Measurements from ENCODE around the gene NAV2.

DNA sequence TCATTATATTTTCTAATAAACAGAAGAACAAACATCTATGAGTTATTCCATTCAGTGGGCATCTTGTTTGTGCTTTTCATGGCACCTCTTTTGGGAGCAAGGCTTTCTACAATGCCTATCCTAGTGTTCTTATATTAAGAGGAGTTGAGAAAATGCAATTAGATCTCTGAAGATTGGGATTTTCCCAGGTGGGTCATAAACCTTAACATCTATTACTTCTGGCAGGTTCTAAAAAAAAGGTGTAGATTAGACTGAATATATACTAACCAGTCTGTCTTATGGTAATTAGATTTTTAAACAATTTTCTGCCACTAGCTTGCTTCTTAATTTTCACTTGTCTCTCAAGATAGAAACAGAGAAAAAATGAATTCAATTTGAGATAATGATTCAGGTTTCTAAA lies 128.3 kb downstream of the NAV2 start:
- TF ChIP-seq POLR2AphosphoS5 (IDR thresholded peaks at IDR 0.05) (no peak), CTCF (IDR thresholded peaks at IDR 0.05; ENCODE audit: poor library complexity, severe bottlenecking) (no peak), RAD21 (conservative IDR thresholded peaks at IDR 0.05) (no peak), EZH2 (IDR thresholded peaks at IDR 0.05; ENCODE audit: borderline replicate concordance, insufficient read depth, low read length, poor library complexity, severe bottlenecking) (no peak), MXI1 (conservative IDR thresholded peaks at IDR 0.05; ENCODE audit: poor library complexity, severe bottlenecking) (no peak), EP300 (conservative IDR thresholded peaks at IDR 0.05; ENCODE audit: poor library complexity, severe bottlenecking) (no peak)

Data from neural cell (in vitro differentiated cells).